ENCODE data around the gene RALA.

GRCh38 chr7:39686261-39686924 lies 63.0 kb downstream of the RALA start:
- TF ChIP-seq POLR2A (IDR thresholded peaks at IDR 0.05) (no peak), CTCF (IDR thresholded peaks at IDR 0.05) (no peak)
